GM18861 (cell line): ENCODE measurements around the gene AZIN2.
"Not testable (repeated sequence)": the region's sequence is repeated elsewhere in the genome, so short reads cannot be mapped to it uniquely, and the experiment has no call there.

Source experiments
- ATAC-seq: cut with Tn5 transposase; IDR thresholded peaks from one replicate; pipeline ENCODE4 v1.9.1; 2021; ENCODE audit not compliant: unreplicated experiment

AZIN2 gene

GRCh38 chr1:33080885-33081553 is at the start of gene AZIN2:
TSS of gene AZIN2 (plus strand) at chr1:33081153. CDS start at chr1:33082250, 1,097 bp downstream.
- peak; percentile 92 for ATAC-seq

DNA sequence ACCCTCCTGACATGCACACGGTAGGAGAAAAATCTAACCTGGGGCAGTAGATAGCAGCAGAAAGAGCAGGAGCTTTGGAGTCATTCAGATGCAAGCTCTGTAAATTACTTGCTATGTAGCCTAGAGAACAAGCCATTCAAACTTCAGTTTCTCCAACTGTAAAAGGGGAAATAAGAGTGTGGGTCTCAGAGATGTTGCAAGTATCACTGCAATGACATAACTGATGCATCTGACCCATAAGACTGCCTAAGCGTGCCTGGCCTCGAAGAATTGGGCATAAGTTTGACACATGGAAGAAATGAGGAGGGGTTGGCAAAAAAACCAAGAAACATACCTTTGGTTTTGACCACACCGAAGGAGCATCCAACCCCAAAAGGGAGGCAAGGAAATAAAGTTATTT is 49.4 kb upstream of the AZIN2 start:
- no peak for ATAC-seq

GRCh38 chr1:33032126-33032869 is 48.7 kb upstream of the AZIN2 start:
- ATAC-seq, result no peak

DNA sequence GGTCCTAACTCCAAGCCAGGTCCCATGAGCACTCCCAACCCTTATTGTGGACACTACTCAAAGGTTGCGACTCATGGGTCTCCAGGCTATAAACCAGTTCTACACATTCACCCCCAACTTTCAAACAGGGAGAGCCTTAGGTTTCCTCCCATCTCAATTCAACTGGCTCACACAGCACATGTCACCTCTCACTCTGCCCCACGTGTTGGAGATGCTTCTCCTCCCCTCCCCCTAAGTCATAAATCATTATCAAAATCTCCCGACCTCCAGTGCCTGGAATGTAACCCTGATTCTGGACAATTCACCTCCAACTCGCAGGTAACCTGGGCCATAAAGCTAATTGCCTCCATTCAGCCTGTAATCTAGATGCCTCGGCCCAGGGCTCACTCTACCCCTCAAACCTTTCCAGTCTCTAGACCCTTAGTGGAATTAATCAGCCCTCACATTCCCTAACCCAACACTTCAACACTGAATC is 44.9 kb upstream of the AZIN2 start:
- no peak for ATAC-seq

GRCh38 chr1:33036526-33037503 is 44.1 kb upstream of the AZIN2 start, which contains the start of gene AK2:
TSS of gene AK2 (minus strand) at chr1:33036883. CDS start at chr1:33036828, 55 bp downstream.
- peak; percentile 96 for ATAC-seq

GRCh38 chr1:33039840-33040239 is 41.1 kb upstream of the AZIN2 start:
- no peak for ATAC-seq

- no peak for ATAC-seq
Measured at GRCh38 chr1:33041026-33041425, 39.9 kb upstream of the AZIN2 start.

- no peak for ATAC-seq
Measured at GRCh38 chr1:33042831-33043230, 38.1 kb upstream of the AZIN2 start.

DNA sequence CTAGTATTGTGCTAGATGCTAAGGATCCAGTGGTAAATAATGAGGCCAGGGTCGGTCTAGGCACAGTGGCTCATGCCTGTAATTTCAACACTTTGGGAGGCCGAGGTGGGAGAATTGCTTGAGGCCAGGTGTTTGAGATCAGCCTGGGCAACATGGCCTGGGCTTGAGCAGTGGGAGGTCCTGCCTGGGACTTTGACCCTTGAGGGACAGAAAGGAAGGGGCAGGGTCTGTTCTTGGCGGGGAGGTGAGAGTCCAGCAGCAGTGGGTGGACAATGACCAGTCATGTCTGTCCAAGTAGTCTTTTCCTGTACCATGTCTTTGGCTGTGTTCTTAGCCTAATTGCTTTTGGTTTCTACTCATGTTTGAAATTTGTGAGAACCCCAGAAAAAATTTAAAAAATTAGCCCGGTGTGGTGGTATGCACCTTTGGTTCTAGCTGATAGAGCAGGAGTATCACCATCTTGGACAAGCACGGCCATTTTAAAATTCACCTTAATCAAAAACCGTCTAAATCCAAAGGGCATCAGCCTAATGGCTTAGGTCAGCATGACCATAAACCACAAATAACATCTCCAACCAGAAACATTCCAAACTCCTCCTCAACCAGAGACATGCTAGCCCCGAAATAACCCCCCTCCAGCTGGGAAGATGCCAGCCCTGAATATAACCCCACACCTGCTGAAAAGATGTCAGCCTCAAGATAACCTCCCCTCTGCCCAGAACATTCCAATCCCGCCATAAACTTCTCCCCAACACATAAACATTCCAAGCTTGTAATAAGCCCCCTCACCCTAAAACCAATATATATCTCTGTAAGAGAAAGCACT is 37.5 kb upstream of the AZIN2 start:
- ATAC-seq, result no peak

- no peak for ATAC-seq
Measured at GRCh38 chr1:33045246-33045645, 35.7 kb upstream of the AZIN2 start.

DNA sequence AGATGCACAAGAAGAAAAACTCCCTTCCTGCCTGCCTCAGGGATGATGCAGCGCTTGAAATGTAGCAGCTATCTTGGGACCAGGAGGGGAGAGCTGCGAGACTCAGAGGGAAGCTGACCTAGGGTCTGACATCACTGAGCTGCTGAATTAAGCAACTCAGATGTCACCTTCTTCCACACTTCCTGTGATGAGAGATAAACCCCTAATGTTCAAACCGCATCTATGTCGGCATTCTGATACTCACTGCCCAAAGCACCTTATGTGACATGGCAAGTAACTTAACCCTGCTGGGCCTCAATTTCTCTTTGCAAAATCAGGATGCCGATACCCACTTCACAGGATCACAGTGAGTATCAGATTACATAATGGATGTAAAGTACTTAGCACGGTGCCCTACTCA is 35.1 kb upstream of the AZIN2 start:
- ATAC-seq, result no peak

DNA sequence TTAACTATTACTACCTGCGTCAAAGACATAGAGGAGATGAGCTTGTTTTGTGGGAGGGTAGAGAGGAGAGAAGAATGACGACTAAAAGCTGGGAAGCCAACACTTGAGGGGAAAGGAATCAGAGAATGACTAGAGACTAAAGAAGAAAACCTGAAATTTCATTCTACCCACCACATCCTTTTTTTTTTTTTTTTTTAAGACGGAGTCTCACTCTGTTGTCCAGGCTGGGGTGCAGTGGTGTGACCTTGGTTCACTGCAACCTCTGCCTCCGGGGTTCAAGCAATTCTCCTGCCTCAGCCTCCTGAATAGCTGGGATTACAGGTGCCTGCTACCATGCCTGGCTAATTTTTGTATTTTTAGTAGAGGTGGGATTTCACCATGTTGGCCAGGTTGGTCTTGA is 34.7 kb upstream of the AZIN2 start:
- not testable (repeated sequence) for ATAC-seq

DNA sequence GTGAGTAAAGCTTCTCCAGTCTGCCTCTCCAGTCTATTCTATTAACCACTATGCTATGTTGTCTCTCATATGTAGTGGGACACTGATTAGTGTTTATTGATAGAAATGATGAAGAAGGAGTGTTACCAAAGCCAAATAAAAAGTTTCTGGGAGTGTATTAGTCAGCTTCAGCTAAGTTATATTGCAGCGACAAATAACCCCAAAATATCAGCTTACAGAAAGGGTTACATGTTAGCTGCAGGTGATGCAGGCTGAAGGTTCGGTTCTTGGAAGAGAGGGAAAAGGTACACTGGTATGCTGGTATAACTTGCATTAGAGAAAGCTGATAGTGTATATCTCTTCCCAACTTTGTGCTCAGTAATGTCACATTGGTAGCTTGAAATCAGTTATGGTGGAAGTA is 33.7 kb upstream of the AZIN2 start:
- ATAC-seq, result no peak

GRCh38 chr1:33047839-33048305 is 33.1 kb upstream of the AZIN2 start:
- no peak for ATAC-seq

DNA sequence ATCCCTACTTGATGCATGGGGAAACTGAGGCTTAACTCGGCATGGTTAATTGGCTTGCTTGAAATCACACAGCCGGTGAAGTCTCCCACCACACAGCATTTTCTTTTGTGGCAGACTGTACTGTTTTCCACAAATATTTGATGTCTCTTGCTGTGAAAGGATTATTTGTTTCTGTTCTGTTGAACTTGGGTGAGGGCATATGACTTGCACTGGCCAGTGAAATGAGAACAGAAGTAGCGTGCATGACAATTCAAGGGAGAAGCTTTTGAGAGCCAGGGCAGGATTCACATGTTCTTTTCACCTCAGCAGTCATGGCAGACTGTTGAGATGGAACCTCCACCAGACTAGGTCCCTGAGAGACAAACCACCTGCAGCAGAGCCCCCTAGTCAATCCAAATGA is 32.5 kb upstream of the AZIN2 start:
- ATAC-seq, result no peak

DNA sequence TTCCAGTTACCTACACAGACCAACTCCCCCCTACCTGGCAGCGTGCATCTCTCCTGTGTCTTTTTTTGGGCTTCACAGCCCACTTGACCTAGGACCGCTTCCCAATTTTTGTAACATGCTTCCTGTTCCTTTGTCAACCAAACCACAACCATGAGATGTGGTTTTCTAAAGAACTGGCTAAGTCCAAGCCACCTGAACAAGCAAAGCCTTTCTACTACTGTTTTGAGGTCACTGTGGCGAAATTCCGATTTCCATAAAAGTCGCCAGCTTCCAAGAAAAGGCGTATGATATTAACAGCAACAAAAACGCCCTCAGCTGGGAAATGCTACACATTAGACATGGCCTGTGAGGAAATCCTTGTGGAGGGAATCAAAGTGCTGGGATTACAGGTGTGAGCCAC is 31.6 kb upstream of the AZIN2 start:
- ATAC-seq, result no peak

DNA sequence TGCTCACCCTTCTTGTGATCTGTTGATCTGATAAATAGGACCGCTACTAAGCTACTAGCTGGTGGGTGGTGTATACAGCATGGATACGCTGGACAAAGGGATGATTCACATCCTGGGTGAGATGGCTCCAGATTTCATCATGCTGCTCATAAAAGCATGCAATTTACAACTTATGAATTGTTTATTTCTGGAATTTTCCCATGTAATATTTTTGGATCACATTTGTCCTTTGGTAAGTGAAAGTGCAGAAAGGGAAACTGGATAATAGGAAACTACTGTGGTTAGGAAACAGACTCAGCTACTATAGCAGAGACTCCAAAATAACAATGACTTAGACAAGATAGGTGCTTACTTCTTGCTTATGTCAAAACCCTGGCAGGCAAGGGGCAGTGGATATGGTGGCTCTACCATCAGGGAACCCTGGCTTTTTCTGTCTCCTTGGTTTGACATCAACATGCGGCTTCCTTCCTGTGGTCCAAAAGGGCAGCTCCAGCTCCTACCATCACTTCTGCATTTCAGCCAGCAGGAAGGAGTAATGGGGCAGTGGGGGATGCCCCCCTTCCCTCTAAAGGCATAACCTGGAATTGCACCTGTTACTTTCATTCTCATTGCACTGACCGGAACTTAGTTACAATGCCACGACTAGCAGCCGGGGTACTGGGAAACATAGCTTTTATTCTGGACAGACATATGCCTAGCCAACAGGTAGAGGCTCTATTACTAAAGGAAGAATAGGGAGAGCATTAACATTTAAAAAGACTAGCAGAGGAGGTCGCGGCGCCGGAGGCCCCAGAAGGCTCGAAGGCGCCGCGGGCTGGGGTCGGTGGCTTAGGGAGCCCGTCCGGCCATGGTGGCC is 30.5 kb upstream of the AZIN2 start:
- no peak for ATAC-seq

GRCh38 chr1:33055210-33056008 is 25.5 kb upstream of the AZIN2 start:
- ATAC-seq, result no peak
